Measurements from ENCODE around the gene ATXN10.

ATXN10 gene

GRCh38 chr22:45631841-45632238, 39.8 kb upstream of the ATXN10 start:
- Histone ChIP-seq H3K4me1 (ENCODE audit: insufficient read depth, low read length) (no peaks in the 10 kb centered on the region), H3K4me3 (ENCODE audit: low read depth in 1 of 2, low read length in 2 of 2) (no peak overlapping the region), H3K27me3 (ENCODE audit: control insufficient read depth in 1 of 2, insufficient read depth in 2 of 2, low read length in 2 of 2) (peaks cover 0 to 20% of the 10 kb centered on the region in 2 donors), H3K36me3 (ENCODE audit: insufficient read depth, low read length) (no peaks in the 10 kb centered on the region), H3K9me3 (ENCODE audit: low read length) (no peaks in the 10 kb centered on the region), H3K9ac (ENCODE audit: low read length) (no peak overlapping the region), H3K27ac (ENCODE audit: low read depth, low read length) (no peak overlapping the region)

GRCh38 chr22:45632791-45633515, 38.7 kb upstream of the ATXN10 start:
- Histone ChIP-seq H3K9me3 (ENCODE audit: low read length) (no peaks in the 10 kb centered on the region), H3K9ac (ENCODE audit: low read length) (no peak overlapping the region), H3K36me3 (ENCODE audit: insufficient read depth, low read length) (no peaks in the 10 kb centered on the region), H3K4me3 (ENCODE audit: low read depth in 1 of 2, low read length in 2 of 2) (no peak overlapping the region), H3K4me1 (ENCODE audit: insufficient read depth, low read length) (no peaks in the 10 kb centered on the region), H3K27me3 (ENCODE audit: control insufficient read depth in 1 of 2, insufficient read depth in 2 of 2, low read length in 2 of 2) (peaks cover 0 to 13% of the 10 kb centered on the region in 2 donors), H3K27ac (ENCODE audit: low read depth, low read length) (no peak overlapping the region)

- Histone ChIP-seq H3K4me1 (ENCODE audit: insufficient read depth, low read length) (no peaks in the 10 kb centered on the region), H3K27me3 (ENCODE audit: control insufficient read depth in 1 of 2, insufficient read depth in 2 of 2, low read length in 2 of 2) (peaks cover 0 to 13% of the 10 kb centered on the region in 2 donors), H3K4me3 (ENCODE audit: low read depth in 1 of 2, low read length in 2 of 2) (no peak overlapping the region), H3K9me3 (ENCODE audit: low read length) (no peaks in the 10 kb centered on the region), H3K36me3 (ENCODE audit: insufficient read depth, low read length) (no peaks in the 10 kb centered on the region), H3K9ac (ENCODE audit: low read length) (no peak overlapping the region), H3K27ac (ENCODE audit: low read depth, low read length) (no peak overlapping the region)
Measured at GRCh38 chr22:45636683-45637082, 35.0 kb upstream of the ATXN10 start.

GRCh38 chr22:45638197-45638596, 33.4 kb upstream of the ATXN10 start:
- H3K36me3 ChIP-seq (ENCODE audit: insufficient read depth, low read length), result no peaks in the 10 kb centered on the region
- H3K9ac ChIP-seq (ENCODE audit: low read length), result no peak overlapping the region
- H3K27me3 ChIP-seq (ENCODE audit: control insufficient read depth in 1 of 2, insufficient read depth in 2 of 2, low read length in 2 of 2), result peaks cover 0 to 6% of the 10 kb centered on the region in 2 donors
- no peaks in the 10 kb centered on the region for H3K4me1 ChIP-seq (ENCODE audit: insufficient read depth, low read length)
- no peak overlapping the region for H3K4me3 ChIP-seq (ENCODE audit: low read depth in 1 of 2, low read length in 2 of 2)
- no peaks in the 10 kb centered on the region for H3K9me3 ChIP-seq (ENCODE audit: low read length)
- no peak overlapping the region for H3K27ac ChIP-seq (ENCODE audit: low read depth, low read length)

GRCh38 chr22:45638834-45639746, 32.5 kb upstream of the ATXN10 start:
- no peaks in the 10 kb centered on the region for H3K9me3 ChIP-seq (ENCODE audit: low read length)
- no peaks in the 10 kb centered on the region for H3K4me1 ChIP-seq (ENCODE audit: insufficient read depth, low read length)
- H3K36me3 ChIP-seq (ENCODE audit: insufficient read depth, low read length), result no peaks in the 10 kb centered on the region
- peaks cover 0 to 6% of the 10 kb centered on the region in 2 donors for H3K27me3 ChIP-seq (ENCODE audit: control insufficient read depth in 1 of 2, insufficient read depth in 2 of 2, low read length in 2 of 2)
- H3K27ac ChIP-seq (ENCODE audit: low read depth, low read length), result no peak overlapping the region
- no peak overlapping the region for H3K4me3 ChIP-seq (ENCODE audit: low read depth in 1 of 2, low read length in 2 of 2)
- H3K9ac ChIP-seq (ENCODE audit: low read length), result no peak overlapping the region

- Histone ChIP-seq H3K36me3 (ENCODE audit: insufficient read depth, low read length) (no peaks in the 10 kb centered on the region), H3K27ac (ENCODE audit: low read depth, low read length) (no peak overlapping the region), H3K4me3 (ENCODE audit: low read depth in 1 of 2, low read length in 2 of 2) (no peak overlapping the region), H3K9me3 (ENCODE audit: low read length) (no peaks in the 10 kb centered on the region), H3K9ac (ENCODE audit: low read length) (no peak overlapping the region), H3K27me3 (ENCODE audit: control insufficient read depth in 1 of 2, insufficient read depth in 2 of 2, low read length in 2 of 2) (no peaks in the 10 kb centered on the region), H3K4me1 (ENCODE audit: insufficient read depth, low read length) (no peaks in the 10 kb centered on the region)
Measured at GRCh38 chr22:45639747-45640102, 31.9 kb upstream of the ATXN10 start.

GRCh38 chr22:45640291-45640940, 31.2 kb upstream of the ATXN10 start:
- Histone ChIP-seq H3K27ac (ENCODE audit: low read depth, low read length) (no peak overlapping the region), H3K4me3 (ENCODE audit: low read depth in 1 of 2, low read length in 2 of 2) (no peak overlapping the region), H3K36me3 (ENCODE audit: insufficient read depth, low read length) (no peaks in the 10 kb centered on the region), H3K9ac (ENCODE audit: low read length) (no peak overlapping the region), H3K9me3 (ENCODE audit: low read length) (no peaks in the 10 kb centered on the region), H3K27me3 (ENCODE audit: control insufficient read depth in 1 of 2, insufficient read depth in 2 of 2, low read length in 2 of 2) (peaks cover 0 to 5% of the 10 kb centered on the region in 2 donors), H3K4me1 (ENCODE audit: insufficient read depth, low read length) (no peaks in the 10 kb centered on the region)

GRCh38 chr22:45640941-45641621, 30.6 kb upstream of the ATXN10 start:
- Histone ChIP-seq H3K9me3 (ENCODE audit: low read length) (no peaks in the 10 kb centered on the region), H3K4me1 (ENCODE audit: insufficient read depth, low read length) (no peaks in the 10 kb centered on the region), H3K27me3 (ENCODE audit: control insufficient read depth in 1 of 2, insufficient read depth in 2 of 2, low read length in 2 of 2) (peaks cover 0 to 11% of the 10 kb centered on the region in 2 donors), H3K27ac (ENCODE audit: low read depth, low read length) (no peak overlapping the region), H3K36me3 (ENCODE audit: insufficient read depth, low read length) (no peaks in the 10 kb centered on the region), H3K9ac (ENCODE audit: low read length) (no peak overlapping the region), H3K4me3 (ENCODE audit: low read depth in 1 of 2, low read length in 2 of 2) (no peak overlapping the region)

- Histone ChIP-seq H3K36me3 (ENCODE audit: insufficient read depth, low read length) (no peaks in the 10 kb centered on the region), H3K4me3 (ENCODE audit: low read depth in 1 of 2, low read length in 2 of 2) (no peak overlapping the region), H3K27ac (ENCODE audit: low read depth, low read length) (no peak overlapping the region), H3K4me1 (ENCODE audit: insufficient read depth, low read length) (no peaks in the 10 kb centered on the region), H3K27me3 (ENCODE audit: control insufficient read depth in 1 of 2, insufficient read depth in 2 of 2, low read length in 2 of 2) (peaks cover 0 to 12% of the 10 kb centered on the region in 2 donors), H3K9ac (ENCODE audit: low read length) (no peak overlapping the region), H3K9me3 (ENCODE audit: low read length) (no peaks in the 10 kb centered on the region)
Measured at GRCh38 chr22:45642986-45643385, 28.6 kb upstream of the ATXN10 start.

GRCh38 chr22:45644714-45645113, 26.9 kb upstream of the ATXN10 start:
- no peaks in the 10 kb centered on the region for H3K36me3 ChIP-seq (ENCODE audit: insufficient read depth, low read length)
- no peaks in the 10 kb centered on the region for H3K9me3 ChIP-seq (ENCODE audit: low read length)
- H3K4me1 ChIP-seq (ENCODE audit: insufficient read depth, low read length), result no peaks in the 10 kb centered on the region
- H3K27me3 ChIP-seq (ENCODE audit: control insufficient read depth in 1 of 2, insufficient read depth in 2 of 2, low read length in 2 of 2), result peaks cover 0 to 12% of the 10 kb centered on the region in 2 donors
- no peak overlapping the region for H3K9ac ChIP-seq (ENCODE audit: low read length)
- no peak overlapping the region for H3K27ac ChIP-seq (ENCODE audit: low read depth, low read length)
- H3K4me3 ChIP-seq (ENCODE audit: low read depth in 1 of 2, low read length in 2 of 2), result no peak overlapping the region

- Histone ChIP-seq H3K4me3 (ENCODE audit: low read depth in 1 of 2, low read length in 2 of 2) (no peak overlapping the region), H3K9ac (ENCODE audit: low read length) (no peak overlapping the region), H3K9me3 (ENCODE audit: low read length) (no peaks in the 10 kb centered on the region), H3K27me3 (ENCODE audit: control insufficient read depth in 1 of 2, insufficient read depth in 2 of 2, low read length in 2 of 2) (peaks cover 0 to 12% of the 10 kb centered on the region in 2 donors), H3K4me1 (ENCODE audit: insufficient read depth, low read length) (no peaks in the 10 kb centered on the region), H3K36me3 (ENCODE audit: insufficient read depth, low read length) (no peaks in the 10 kb centered on the region), H3K27ac (ENCODE audit: low read depth, low read length) (no peak overlapping the region)
Measured at GRCh38 chr22:45645150-45645525, 26.5 kb upstream of the ATXN10 start.
